ENCODE results near the gene UBE2G2. TPM values are rescaled to one million over a fixed set of nuclear protein-coding genes. Genes with fewer than 3 reads are reported as not detected.

UBE2G2 gene
- total RNA-seq, 1 experiment from 2014 or later: 121 TPM

DNA sequence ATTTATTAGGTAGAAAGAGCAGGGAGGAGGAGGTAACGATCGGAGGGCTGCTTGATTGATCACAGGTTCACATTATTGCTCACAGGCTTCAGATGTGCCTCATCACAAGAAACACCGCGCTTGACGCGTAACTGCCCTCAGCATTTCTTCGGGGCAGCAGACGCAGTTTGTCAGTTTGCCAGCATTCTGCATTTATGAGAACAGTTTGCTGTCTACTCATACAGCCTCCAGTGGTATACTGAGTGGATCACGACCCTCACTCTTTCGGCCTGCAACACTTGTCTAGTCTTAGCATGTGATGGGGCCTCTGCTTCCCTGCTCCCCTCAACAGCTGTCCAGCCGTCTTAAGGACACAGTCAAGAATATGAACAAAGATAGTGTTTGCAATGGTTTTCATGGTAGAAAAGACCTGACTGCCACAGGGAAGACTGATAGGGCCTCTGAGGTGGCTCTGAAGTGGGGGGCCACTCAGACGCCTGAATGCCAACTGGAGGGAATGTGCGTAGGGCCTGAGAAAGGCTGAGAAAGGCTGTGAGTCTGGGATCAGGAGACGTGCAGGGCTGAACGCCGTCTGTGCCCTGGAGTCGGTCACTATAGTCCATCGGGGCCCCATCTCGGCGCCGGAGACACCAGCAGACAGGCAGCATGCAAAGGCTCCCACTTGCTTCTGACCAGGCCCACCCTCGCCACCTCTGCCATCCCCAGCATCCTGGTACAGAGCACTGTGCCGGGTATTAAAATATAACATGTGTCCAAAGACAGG lies 45.0 kb downstream of the UBE2G2 start:
- Histone ChIP-seq H3K4me1 (ENCODE audit: insufficient read depth, low read length) (peaks cover 3% of the 10 kb centered on the region; the same call in 1 of the 2 replicates), H4K5ac (ENCODE audit: insufficient read length, low read depth, low read length) (no peak overlapping the region), H2AK5ac (ENCODE audit: insufficient read length, low read length) (no peak overlapping the region), H3K27me3 (ENCODE audit: insufficient read depth, low read length) (no peaks in the 10 kb centered on the region), H3K79me2 (ENCODE audit: insufficient read depth, low read length) (no peaks in the 10 kb centered on the region), H2BK120ac (ENCODE audit: low read depth, low read length, poor library complexity, severe bottlenecking) (no peak overlapping the region), H2AFZ (ENCODE audit: low read length) (no peak overlapping the region), H3K23ac (ENCODE audit: insufficient read length, low read depth, low read length) (no peak overlapping the region), H2BK12ac (ENCODE audit: insufficient read length, low read depth, low read length) (no peak overlapping the region), H4K8ac (replicated peaks; ENCODE audit: insufficient read length, low read depth, low read length) (no peak overlapping the region), H3K56ac (ENCODE audit: insufficient read length, low read depth, low read length) (no peak overlapping the region), H2BK20ac (ENCODE audit: low read depth, low read length, poor library complexity, severe bottlenecking) (no peak overlapping the region), H3K4me2 (ENCODE audit: insufficient read depth, insufficient read length, low read length) (no peak overlapping the region), H3K9me3 (ENCODE audit: control insufficient read depth, low read depth, low read length) (no peaks in the 10 kb centered on the region), H4K91ac (ENCODE audit: insufficient read length, low read depth, low read length) (no peak overlapping the region), H3K14ac (ENCODE audit: insufficient read depth, low read length) (no peak overlapping the region), H3K79me1 (ENCODE audit: insufficient read depth, low read depth, low read length, poor library complexity, severe bottlenecking) (no peaks in the 10 kb centered on the region), H4K20me1 (ENCODE audit: control insufficient read depth, insufficient read depth, insufficient read length) (no peaks in the 10 kb centered on the region), H3K18ac (ENCODE audit: insufficient read length, low read depth, low read length) (no peak overlapping the region), H2BK5ac (ENCODE audit: insufficient read length, low read length) (no peak overlapping the region), H3K9ac (ENCODE audit: extremely low read depth, insufficient read length, low read length) (no peak overlapping the region), H3T11ph (ENCODE audit: low read length) (no peak overlapping the region), H3K23me2 (ENCODE audit: insufficient read length, low read depth, low read length, poor library complexity, severe bottlenecking) (no peaks in the 10 kb centered on the region), H2BK15ac (ENCODE audit: low read depth, low read length) (no peak overlapping the region), H3K27ac (ENCODE audit: insufficient read length, low read depth, low read length) (no peak overlapping the region), H3K4ac (ENCODE audit: low read depth, low read length) (no peak overlapping the region)
- H3K27ac Mint-ChIP-seq: peak overlapping the region in 1 of 3 experiments; percentile 86; a peak in 2 of 7 replicates
- H3K9me3 Mint-ChIP-seq: peaks cover 0 to 11% of the 10 kb centered on the region in 2 experiments; a peak in 4 of 5 replicates
- no CpG with 5 or more reads among the region's 23 CpGs for WGBS (ENCODE audit: extremely low coverage, insufficient read length, low lambda C conversion rate)
- H3K4me3 Mint-ChIP-seq: no peak overlapping the region
- no peak for TF ChIP-seq CTCF (conservative IDR thresholded peaks at IDR 0.05)
- peaks cover 14% of the 10 kb centered on the region for H3K27me3 Mint-ChIP-seq (ENCODE audit: low read depth)
- peak; percentile 19 for DNase-seq
- H3K36me3 Mint-ChIP-seq (ENCODE audit: insufficient read depth in 1 of 3, low read depth in 3 of 3): peaks cover 5 to 15% (median 14%) of the 10 kb centered on the region in 3 experiments; a peak in 5 of 7 replicates
- peaks cover 23 to 38% of the 10 kb centered on the region in 2 experiments for H3K4me1 Mint-ChIP-seq

All from H9 (cell line).